Cerebellar cortex (tissue), 1 donor: ENCODE measurements around the gene APOLD1.

Experiments
- DNase-seq: peaks from one replicate; pipeline ENCODE4 v3.0.0-alpha.2; 2015; ENCODE audit warnings: low spot score

APOLD1 gene

GRCh38 chr12:12839873-12840579, 54.6 kb downstream of the APOLD1 start:
- no peak for DNase-seq

- DNase-seq, result no peak
Observed at GRCh38 chr12:12840580-12840899, 55.1 kb downstream of the APOLD1 start.
